HEK293 (cell line): ENCODE measurements around the gene WWOX.

Source experiments
- TRIM28 ChIP-seq: IDR thresholded peaks from 2 replicates; pipeline ENCODE4 v1.6.1; 2011; ENCODE audit warnings: low read length, control low read depth, borderline replicate concordance
- ZNF239 ChIP-seq: fragments of 450-650 bp; formaldehyde crosslinking; IDR thresholded peaks from 2 replicates; pipeline ENCODE4 v1.5.1; 2016; ENCODE audit warnings: missing biosample characterization, missing genetic modification characterization
- TF ChIP-seq, protein P1 (sequence below): fragments of 450-650 bp; formaldehyde crosslinking; IDR thresholded peaks from 2 replicates; pipeline ENCODE4; 2016; ENCODE audit warnings: missing biosample characterization, missing genetic modification characterization

DNA sequence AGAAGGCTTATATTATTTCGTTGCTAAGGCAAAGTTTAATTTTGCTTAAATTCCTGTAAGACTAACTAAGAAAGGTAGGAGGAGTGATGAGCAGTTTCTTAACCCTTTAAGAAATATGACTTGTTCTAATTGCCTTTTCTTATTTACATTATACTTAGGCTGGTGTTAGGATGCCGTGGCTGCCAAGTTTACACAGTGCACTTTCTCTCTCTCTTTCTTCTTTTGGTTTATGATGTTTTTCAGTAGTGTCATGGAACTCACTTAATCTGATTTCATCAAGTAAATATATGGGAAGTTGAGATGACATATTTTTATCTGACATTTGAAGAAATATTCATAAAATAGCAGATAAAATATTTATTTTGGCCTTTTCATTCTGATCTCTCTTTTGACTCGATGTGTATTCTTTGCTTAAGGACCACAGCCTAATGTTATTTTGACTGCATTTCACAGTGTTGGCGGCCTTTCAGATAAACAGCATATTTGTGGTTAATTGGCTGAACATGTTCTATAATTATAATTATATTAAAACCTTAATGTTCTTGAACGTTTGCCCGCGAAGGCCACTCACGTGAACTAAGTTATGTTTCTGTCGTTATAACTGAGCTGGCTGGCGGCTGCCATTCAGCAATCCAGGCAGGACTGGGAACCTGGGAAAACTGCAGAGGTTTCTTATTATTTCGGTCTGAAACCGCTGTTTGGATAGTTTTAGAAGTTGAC, 191.6 kb downstream of the WWOX start:
- TF ChIP-seq, protein P1, sequence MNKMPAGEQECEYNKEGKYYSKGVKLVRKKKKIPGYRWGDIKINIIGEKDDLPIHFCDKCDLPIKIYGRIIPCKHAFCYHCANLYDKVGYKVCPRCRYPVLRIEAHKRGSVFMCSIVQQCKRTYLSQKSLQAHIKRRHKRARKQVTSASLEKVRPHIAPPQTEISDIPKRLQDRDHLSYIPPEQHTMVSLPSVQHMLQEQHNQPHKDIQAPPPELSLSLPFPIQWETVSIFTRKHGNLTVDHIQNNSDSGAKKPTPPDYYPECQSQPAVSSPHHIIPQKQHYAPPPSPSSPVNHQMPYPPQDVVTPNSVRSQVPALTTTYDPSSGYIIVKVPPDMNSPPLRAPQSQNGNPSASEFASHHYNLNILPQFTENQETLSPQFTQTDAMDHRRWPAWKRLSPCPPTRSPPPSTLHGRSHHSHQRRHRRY (tag by site-specific recombination), result no peak
- no peak for TF ChIP-seq TRIM28
- TF ChIP-seq ZNF239, result no peak
